K562 (cell line): ENCODE results near the gene SHBG. TPM values are rescaled to one million over a fixed set of nuclear protein-coding genes. Genes with fewer than 3 reads are reported as not detected.

ENCODE experiments used
- E2F8 ChIP-seq: fragments of 450-650 bp; IDR thresholded peaks from 2 replicates; pipeline ENCODE4 v1.7.1; 2018; ENCODE audit warnings: mild to moderate bottlenecking, low read depth; ENCODE audit not compliant: partially characterized antibody
- E4F1 ChIP-seq: fragments of 250-450 bp; sonication (Bioruptor Pico); IDR thresholded peaks from 2 replicates; pipeline ENCODE4 v1.5.0; 2021; ENCODE audit warnings: mild to moderate bottlenecking, borderline replicate concordance
- HDAC8 ChIP-seq: fragments of 450-650 bp; IDR thresholded peaks from 2 replicates; pipeline ENCODE4 v1.6.1; 2016; ENCODE audit warnings: mild to moderate bottlenecking, missing genetic modification characterization, moderate library complexity, missing compliant biosample characterization
- HINFP ChIP-seq: fragments of 450-650 bp; conservative IDR thresholded peaks from 2 replicates; pipeline ENCODE4 v1.6.1; 2016; ENCODE audit warnings: missing genetic modification characterization, low read depth, mild to moderate bottlenecking, control low read depth, missing compliant biosample characterization
- HMG20A ChIP-seq: fragments of 450-650 bp; formaldehyde crosslinking; conservative IDR thresholded peaks from 2 replicates; pipeline ENCODE4 v1.4.0; 2020; ENCODE audit warnings: mild to moderate bottlenecking, mixed read lengths
- HMG20B ChIP-seq: fragments of 250-450 bp; sonication (Bioruptor Pico); IDR thresholded peaks from 2 replicates; pipeline ENCODE4 v1.5.0; 2021; ENCODE audit warnings: mild to moderate bottlenecking
- KDM1A ChIP-seq, 2 experiments: fragments of 450-650 bp; IDR thresholded peaks; 2 replicates each; pipeline ENCODE4 v1.6.1; 2016; ENCODE audit warnings: mild to moderate bottlenecking in 2 of 2
- KLF16 ChIP-seq: IDR thresholded peaks from 2 replicates; pipeline ENCODE4 v1.6.1; 2016; ENCODE audit warnings: antibody characterized with exemption
- MNT ChIP-seq, 2 experiments: fragments of 450-650 bp; conservative IDR thresholded peaks; 2 replicates each; pipeline ENCODE4 v1.6.1; 2017; ENCODE audit warnings: mild to moderate bottlenecking in 2 of 2, moderate library complexity in 2 of 2
- NR3C1 ChIP-seq: sonication (generic); formaldehyde crosslinking; IDR thresholded peaks from 2 replicates; pipeline ENCODE4 v1.8.1; 2022; ENCODE audit warnings: missing genetic modification reagents
- POLR2H ChIP-seq: IDR thresholded peaks from 2 replicates; pipeline ENCODE4 v1.6.1; 2016; ENCODE audit warnings: missing genetic modification characterization, low read depth, mild to moderate bottlenecking, control low read depth, missing compliant biosample characterization, moderate library complexity
- RHOXF2B ChIP-seq: fragments of 250-450 bp; sonication (Bioruptor Pico); conservative IDR thresholded peaks from 2 replicates; pipeline ENCODE4 v1.5.1; 2021
- SETDB1 ChIP-seq: IDR thresholded peaks from one replicate; pipeline ENCODE4 v1.6.1; 2012; ENCODE audit warnings: low read length, control low read depth, inconsistent platforms
- TEAD4 ChIP-seq, 2 experiments: sonication (generic) in 1 of 2; formaldehyde crosslinking in 1 of 2; IDR thresholded peaks; 2 replicates each; pipeline versions ENCODE4 v1.6.1 to v1.8.0; 2012 to 2022; ENCODE audit warnings: borderline replicate concordance in 1 of 2, inconsistent platforms in 1 of 2, low read length in 1 of 2, mild to moderate bottlenecking in 1 of 2, missing genetic modification reagents in 1 of 2
- YY1 ChIP-seq, 3 experiments: IDR thresholded peaks; 2 replicates each; pipeline ENCODE4 v1.6.1; 2011; ENCODE audit warnings: low read length in 2 of 3, mild to moderate bottlenecking in 2 of 3, moderate library complexity in 2 of 3, borderline replicate concordance in 1 of 3, control low read depth in 1 of 3, low read depth in 1 of 3; ENCODE audit not compliant: insufficient read depth in 3 of 3, insufficient replicate concordance in 2 of 3, control insufficient read depth in 1 of 3, insufficient read length in 1 of 3; ENCODE audit errors: extremely low read depth in 1 of 3
- ZNF253 ChIP-seq: fragments of 250-450 bp; sonication (Bioruptor Pico); conservative IDR thresholded peaks from 2 replicates; pipeline ENCODE4 v1.6.1; 2021; ENCODE audit warnings: mild to moderate bottlenecking
- ZNF444 ChIP-seq: fragments of 250-450 bp; sonication (Bioruptor Pico); IDR thresholded peaks from 2 replicates; pipeline ENCODE4 v1.4.0; 2020; ENCODE audit warnings: mild to moderate bottlenecking, moderate library complexity
- ZNF77 ChIP-seq: fragments of 250-450 bp; sonication (Bioruptor Pico); IDR thresholded peaks from 2 replicates; pipeline ENCODE4 v1.5.0; 2020
- ZSCAN32 ChIP-seq: fragments of 450-650 bp; formaldehyde crosslinking; IDR thresholded peaks from 2 replicates; pipeline ENCODE4 v1.4.0; 2020; ENCODE audit warnings: mild to moderate bottlenecking, moderate library complexity
- polyA plus RNA-seq, 8 experiments: library from polyadenylated mRNA; depleted of rRNA in 4 of 8; stranded (reverse) in 5 of 8; unstranded in 3 of 8; fragments of >200 nt; fragmentation: Nextera tagmentation in 2 of 8; fragmentation: Illumina TruSeq in 1 of 8; extraction: Ambion mirVana in 2 of 8; extraction: Trizol in 1 of 8; gene quantifications; 2 replicates each; pipeline versions ENCODE4 v1.2.1 to v1.2.3, GENCODE V29; 2011 to 2014; ENCODE audit warnings: inconsistent platforms in 1 of 8, missing spikeins in 1 of 8
- total RNA-seq, 7 experiments: library from RNA; depleted of rRNA in 6 of 7; stranded (reverse); fragments of >200 nt in 6 of 7; fragmentation: Illumina TruSeq in 2 of 7; extraction: Trizol in 2 of 7; gene quantifications; 2 replicates each; pipeline versions ENCODE4 v1.2.1 to v1.2.3, GENCODE V29; 2011 to 2021; ENCODE audit warnings: low replicate concordance in 1 of 7

The SHBG gene
- total and polyA plus RNA-seq, 9 of the 15 experiments (the other 6 are each of a cell fraction or from before 2014, with no cell fraction given), result not detected

- TF ChIP-seq E2F8, result no peak
- no peak for TF ChIP-seq HMG20A (CRISPR knock-in tag)
- no peak for TF ChIP-seq ZNF77 (CRISPR knock-in tag)
- no peak for TF ChIP-seq YY1 (IDR thresholded peaks at IDR 0.05; ENCODE audit: borderline replicate concordance in 1 of 3, control insufficient read depth in 1 of 3, extremely low read depth in 1 of 3, insufficient read depth in 3 of 3, insufficient read length in 1 of 3, insufficient replicate concordance in 2 of 3, low read depth in 1 of 3, low read length in 2 of 3)
- no peak for TF ChIP-seq MNT (conservative IDR thresholded peaks at IDR 0.05)
- no peak for TF ChIP-seq KLF16
- no peak for TF ChIP-seq SETDB1
- TF ChIP-seq POLR2H (tag), result no peak; the same call in 1 of the 2 replicates
- TF ChIP-seq HINFP (tag), result no peak
- TF ChIP-seq RHOXF2B (CRISPR knock-in tag), result no peak
- TF ChIP-seq HMG20B, result no peak
- no peak for TF ChIP-seq ZNF253 (CRISPR knock-in tag)
- peak in 1 of 2 experiments; percentile 21; a peak in 1 of 4 replicates for TF ChIP-seq KDM1A (IDR thresholded peaks at IDR 0.05)
- no peak for TF ChIP-seq HDAC8 (tag)
- TF ChIP-seq NR3C1 (CRISPR knock-in tag), result no peak
- TF ChIP-seq TEAD4 (IDR thresholded peaks at IDR 0.05; ENCODE audit: low read length), result no peak
- TF ChIP-seq TEAD4 (CRISPR knock-in tag; IDR thresholded peaks at IDR 0.05; ENCODE audit: borderline replicate concordance), result no peak
- TF ChIP-seq E4F1 (CRISPR knock-in tag), result no peak
- TF ChIP-seq ZSCAN32 (CRISPR knock-in tag), result no peak
- no peak for TF ChIP-seq ZNF444
Measured at GRCh38 chr17:7650509-7651096, 20.7 kb downstream of the SHBG start, which contains the start of gene ATP1B2 (continued).
